DMS153 treated with DMSO at 0.1 percent for 48 hours (cell line): Measurements from ENCODE around the gene AP2B1.
"Not testable (repeated sequence)": the region's sequence is repeated elsewhere in the genome, so short reads cannot be mapped to it uniquely, and the experiment has no call there.

Source experiments
- DNase-seq: peaks from one replicate; lab custom pipeline; 2025; ENCODE audit not compliant: unreplicated experiment; lab: John Stamatoyannopoulos, UW

The AP2B1 gene

DNA sequence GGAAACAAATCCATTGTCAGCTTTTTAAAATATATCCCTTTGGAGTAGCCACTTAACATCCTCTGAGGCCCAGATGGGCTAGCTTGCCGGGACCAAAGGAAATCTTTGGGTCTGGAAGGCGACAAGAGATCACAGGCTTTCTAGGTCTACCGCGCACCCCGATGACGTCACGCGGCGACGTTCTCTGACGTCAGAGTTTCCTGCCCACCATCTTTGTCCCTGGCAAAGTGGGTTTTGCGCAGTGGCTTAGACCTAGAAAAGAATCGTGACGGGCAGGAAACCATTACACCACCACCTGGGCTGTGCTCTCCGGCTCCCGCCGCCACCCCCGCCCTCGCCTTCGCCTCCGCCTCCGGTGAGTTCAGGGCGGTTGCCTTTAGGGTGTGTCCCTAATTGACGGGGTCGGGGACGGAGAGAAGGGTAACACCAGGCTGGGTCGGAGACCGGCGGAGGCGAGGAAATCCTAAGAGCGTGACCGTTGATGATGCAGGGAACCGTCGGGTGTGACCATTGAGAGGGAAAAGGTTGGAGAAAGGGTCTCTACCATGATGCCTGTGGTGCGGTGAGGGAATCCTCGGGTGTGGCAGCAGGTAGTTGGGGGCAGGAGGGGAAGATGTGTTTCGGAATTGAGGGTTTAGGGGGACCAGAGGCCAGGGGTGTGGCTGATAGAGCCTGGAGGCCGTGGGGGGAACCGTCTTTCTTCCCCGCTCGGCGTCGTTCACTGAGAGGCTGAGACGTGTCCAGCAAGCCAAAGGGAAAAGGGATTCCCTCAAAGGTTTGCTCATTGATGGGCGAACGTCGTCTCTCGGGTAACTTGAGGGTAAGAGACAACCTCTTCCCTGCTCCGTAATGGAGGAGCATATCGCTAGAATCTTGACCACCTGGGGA, at the start of gene AP2B1:
Gene AP2B1 (plus strand): TSS at position 249 of the 888 bp plus-strand sequence. CDS start 6,709 bp downstream, outside the sequence.
- DNase-seq, result peak; percentile 93

DNA sequence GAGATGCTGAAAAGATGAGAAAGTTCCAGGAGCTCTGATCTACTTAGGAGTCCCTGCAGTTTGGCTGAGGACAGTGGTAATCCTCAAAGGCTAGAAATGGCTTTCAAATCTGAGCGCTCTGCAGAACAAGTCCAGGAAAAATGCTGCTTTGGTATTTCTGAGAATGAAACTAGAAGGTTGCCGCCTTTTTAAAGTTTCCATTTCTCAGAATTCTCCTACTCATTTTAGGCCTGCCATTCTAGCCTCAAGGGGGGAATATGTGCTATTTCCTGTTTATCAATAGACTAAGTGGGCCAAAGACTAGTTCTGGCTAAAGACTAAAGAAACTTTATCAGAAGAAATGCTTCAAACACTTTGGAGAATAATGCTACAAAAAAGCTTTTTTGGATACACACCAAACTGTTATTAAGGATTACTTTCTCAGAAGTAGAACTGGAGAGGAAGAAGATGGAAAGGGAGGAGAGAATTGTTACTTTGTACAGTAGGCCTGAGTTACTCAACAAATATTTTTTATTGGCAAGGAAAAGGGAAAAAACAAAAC, 49.5 kb upstream of the AP2B1 start, which contains the start of gene SLFN12L:
Gene SLFN12L (minus strand): TSS at position 78 of the 541 bp plus-strand sequence. CDS start 15,314 bp downstream, outside the sequence.
- no peak for DNase-seq

GRCh38 chr17:35539659-35540026, 47.5 kb upstream of the AP2B1 start:
- DNase-seq, result no peak

DNA sequence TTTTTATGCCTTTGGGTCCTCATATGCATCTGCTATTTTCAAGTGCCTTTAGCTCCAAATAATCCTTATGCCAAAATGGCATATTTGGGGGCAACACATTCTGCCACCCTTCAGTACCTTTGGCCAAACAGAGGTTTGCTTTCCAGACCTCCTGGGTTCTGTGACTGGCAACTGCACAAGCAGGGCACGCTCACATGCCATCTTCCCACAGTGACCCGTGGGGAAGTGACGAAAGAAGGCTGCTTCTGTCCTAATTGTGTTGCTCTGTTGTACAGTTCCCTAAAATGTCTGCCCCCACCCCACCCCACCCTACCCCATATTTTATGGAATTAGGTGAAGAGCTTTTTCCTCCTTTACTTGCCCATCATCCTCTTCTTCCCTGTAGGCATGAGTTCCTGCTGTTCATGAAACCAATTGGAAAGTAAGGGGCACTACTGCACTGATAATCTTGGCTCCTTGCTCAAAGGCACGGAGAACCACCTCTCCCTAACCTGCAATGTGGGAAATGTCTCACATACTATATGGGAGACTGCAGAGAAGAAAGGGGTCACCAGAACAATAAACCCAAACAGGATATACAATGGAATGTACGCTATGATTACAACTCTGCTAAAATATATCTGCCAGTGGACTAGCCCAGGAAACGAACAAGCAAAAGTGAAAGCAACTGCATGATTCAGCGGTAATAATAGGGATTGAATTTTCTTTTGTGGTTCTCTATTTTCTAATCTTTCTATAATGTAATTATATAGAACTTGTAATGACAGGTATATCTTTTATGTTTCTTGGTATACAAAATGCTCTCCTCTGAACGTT, 46.3 kb upstream of the AP2B1 start:
- DNase-seq, result no peak

- DNase-seq, result no peak
Observed at GRCh38 chr17:35541434-35541833, 45.7 kb upstream of the AP2B1 start.

GRCh38 chr17:35542990-35543389, 44.1 kb upstream of the AP2B1 start:
- no peak for DNase-seq

DNA sequence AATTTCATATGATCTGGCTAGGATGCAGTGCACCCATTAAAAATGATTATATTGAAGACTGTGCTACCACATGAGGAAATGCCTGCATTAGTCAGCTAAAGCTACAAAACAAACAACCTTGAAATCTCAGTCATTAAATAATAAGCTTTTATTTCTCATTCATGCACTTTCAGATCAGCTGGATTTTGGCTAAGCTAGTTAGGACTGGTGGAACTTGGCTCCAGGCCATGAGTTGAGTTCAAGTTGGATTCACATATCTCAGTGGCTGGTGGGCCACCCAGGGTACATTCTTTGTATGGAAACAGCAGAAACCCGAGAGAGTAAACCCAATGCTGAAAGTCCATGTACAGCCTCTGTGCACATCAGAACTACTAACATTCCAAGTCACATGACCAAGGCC, 43.3 kb upstream of the AP2B1 start:
- no peak for DNase-seq

GRCh38 chr17:35545150-35545549, 42.0 kb upstream of the AP2B1 start:
- DNase-seq, result no peak

GRCh38 chr17:35546487-35546886, 40.6 kb upstream of the AP2B1 start:
- DNase-seq, result no peak

DNA sequence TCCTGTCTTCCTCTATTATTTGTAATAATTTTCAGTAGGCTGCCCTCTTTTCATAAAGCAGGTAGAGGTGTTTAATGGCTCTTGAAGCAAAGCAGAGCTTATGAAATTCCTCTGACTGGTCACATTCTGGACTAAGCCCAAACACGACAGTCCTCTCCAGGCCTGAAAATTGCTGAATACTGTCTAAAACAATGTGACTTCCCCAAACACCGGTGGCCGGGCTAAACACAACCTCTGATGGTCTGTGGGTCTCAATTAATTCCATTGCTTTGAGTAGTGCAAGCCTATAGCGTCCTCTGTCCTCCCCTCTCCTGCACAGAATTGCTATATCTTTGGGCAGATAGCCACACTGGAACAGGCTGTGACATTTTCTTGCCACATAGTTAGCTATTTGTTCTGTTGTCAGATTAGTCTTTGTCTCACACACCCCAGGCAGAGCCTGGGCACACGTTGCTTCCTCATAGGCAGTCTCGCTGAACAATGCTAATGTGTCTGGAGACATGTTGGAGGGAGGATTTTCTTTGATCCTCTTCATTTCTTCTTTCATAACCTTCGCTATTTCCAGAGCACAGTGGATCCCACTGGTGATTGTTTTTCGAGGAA, 38.8 kb upstream of the AP2B1 start:
- no peak for DNase-seq

DNA sequence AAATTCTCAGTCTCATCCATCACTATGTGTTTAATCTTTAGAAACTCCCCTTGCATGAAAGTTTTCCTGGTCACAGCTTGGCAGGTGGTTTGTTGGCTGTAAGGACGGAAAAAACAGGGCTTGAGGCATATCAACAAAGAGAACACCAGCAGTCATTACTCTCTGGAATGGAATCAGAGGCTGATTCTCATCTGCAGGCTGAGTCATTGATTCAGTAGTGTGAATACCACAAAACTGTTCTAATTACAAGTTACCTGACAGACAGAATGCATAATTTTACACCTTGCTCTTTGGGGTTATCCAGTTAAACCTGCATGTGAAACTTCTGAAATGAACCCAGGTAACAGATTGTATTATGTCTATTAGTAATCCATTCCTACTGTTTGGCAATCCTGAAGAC, 38.1 kb upstream of the AP2B1 start:
- no peak for DNase-seq

GRCh38 chr17:35553310-35553709, 33.8 kb upstream of the AP2B1 start:
- DNase-seq, result no peak

DNA sequence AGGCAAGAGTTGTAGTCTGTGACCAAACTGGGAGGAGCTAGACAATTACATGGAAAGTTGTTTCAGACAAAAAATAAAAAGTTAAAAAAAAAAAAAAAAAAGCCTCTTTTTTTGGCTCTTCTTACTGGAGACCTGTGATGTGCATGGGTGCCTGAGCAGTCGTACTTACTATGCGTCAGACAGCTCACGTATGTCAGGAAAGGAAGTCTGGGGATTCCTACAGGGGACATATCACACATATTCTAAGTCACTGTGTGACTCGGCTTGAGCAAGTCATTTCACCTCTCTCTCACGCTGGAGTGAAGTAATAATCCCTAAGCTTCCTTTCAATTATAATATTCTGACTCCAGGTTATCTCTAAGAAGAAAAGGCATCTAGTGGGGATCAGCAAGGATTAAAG, 32.5 kb upstream of the AP2B1 start:
- no peak for DNase-seq

GRCh38 chr17:35555691-35556090, 31.4 kb upstream of the AP2B1 start:
- no peak for DNase-seq

GRCh38 chr17:35557353-35557752, 29.8 kb upstream of the AP2B1 start:
- DNase-seq, result no peak

GRCh38 chr17:35559495-35560210, 27.5 kb upstream of the AP2B1 start:
- DNase-seq, result no peak

GRCh38 chr17:35560703-35561102, 26.4 kb upstream of the AP2B1 start, which contains the start of gene SLFN14:
TSS of gene SLFN14 (minus strand) at chr17:35560819. CDS start at chr17:35558062, 2,757 bp downstream.
- DNase-seq, result no peak

DNA sequence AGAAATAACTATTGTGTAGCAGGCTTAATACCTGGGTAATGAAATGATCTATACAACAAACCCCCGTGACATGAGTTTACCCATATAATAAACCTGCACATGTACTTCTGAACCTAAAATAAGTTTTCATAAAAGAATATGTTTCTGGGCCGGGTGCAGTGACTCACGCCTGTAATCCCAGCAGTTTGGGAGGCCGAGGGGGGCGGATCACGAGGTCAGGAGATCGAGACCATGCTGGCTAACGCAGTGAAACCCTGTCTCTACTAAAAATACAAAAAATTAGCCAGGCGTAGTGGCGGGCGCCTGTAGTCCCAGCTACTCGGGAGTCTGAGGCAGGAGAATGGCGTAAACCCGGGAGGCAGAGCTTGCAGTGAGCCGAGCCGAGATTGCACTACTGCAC, 23.9 kb upstream of the AP2B1 start:
- not testable (repeated sequence) for DNase-seq

DNA sequence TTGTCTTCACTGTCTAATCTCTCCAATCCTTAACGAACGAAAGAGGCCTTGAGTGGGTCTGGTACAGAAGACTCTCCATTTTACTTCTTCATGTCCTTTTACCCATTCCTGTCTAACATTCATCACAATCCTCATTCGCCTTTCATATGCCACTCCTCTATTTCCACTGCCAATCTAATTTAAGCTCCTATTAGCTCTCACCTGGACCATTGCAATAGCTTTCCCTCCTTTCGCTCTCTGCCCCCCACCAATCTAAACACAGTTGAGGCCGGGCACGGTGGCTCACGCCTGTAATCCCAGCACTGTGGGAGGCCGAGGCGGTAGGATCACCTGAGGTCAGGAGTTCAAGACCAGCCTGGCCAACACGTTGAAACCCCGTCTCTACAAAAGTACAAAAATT, 20.2 kb upstream of the AP2B1 start:
- DNase-seq, result no peak

DNA sequence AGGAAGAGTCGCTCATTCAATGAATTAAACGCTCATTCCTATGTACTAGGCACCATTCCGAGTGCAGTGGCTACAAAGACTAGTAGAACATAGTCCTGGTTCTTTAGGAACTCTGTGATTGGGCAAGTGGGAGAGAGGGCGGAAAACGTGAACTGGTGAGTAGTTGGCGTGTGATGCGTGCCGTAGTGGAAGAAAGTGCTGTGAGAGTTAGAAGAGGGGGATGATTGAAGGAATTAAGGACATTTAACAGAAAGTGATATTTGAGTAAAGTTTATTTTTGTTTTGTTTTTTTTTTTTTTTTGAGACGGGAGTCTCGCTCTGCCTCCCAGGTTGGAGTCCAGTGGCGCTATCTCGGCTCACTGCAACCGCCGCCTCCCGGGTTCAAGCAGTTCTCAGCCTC, 18.6 kb upstream of the AP2B1 start:
- DNase-seq, result no peak

DNA sequence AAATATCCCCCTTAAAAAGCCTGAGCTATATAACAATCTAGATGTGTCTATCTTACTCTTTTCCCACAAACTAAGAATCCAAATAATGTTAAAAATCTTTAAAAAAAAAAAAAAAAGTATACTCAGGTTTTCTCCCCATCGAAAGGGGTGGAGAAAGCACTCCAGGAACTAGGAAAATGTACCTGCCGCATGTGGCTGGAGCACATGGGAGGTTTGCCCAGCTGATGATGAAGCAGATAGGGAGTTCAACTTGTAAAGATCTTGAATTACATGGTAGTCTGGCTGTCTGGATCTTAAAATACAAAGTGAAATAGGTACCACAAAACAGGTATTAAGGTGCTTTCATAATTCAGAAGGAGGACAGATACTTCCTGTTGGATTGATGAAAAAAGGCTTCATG, 17.7 kb upstream of the AP2B1 start:
- DNase-seq, result no peak
